ENCODE data around the gene KPNA5. TPM values are rescaled to one million over a fixed set of nuclear protein-coding genes. Genes with fewer than 3 reads are reported as not detected.
A peak's percentile ranks its signal among the peaks of the same experiment; 100 is the strongest.

The KPNA5 gene
- total and polyA plus RNA-seq, 2 of the 8 experiments (the other 6 are each of a cell fraction or from before 2014, with no cell fraction given): 2.0 to 9.7 TPM

- Histone ChIP-seq H2BK5ac (ENCODE audit: low read depth, low read length) (no peak overlapping the region), H3K79me2 (ENCODE audit: control insufficient read depth in 1 of 2, insufficient read depth in 2 of 2, low read length in 2 of 2) (peaks cover 0 to 58% of the 10 kb centered on the region in 2 experiments; a peak in 3 of 4 replicates), H3K4me3 (ENCODE audit: extremely low read depth in 1 of 4, insufficient read depth in 2 of 4, low read depth in 3 of 4, low read length in 4 of 4) (peak overlapping the region; percentile 83 to 100 (median 98); a peak in 7 of 8 replicates), H2BK15ac (ENCODE audit: low read length) (no peak overlapping the region), H3K27ac (ENCODE audit: low read depth, low read length) (no peak overlapping the region), H3K14ac (ENCODE audit: insufficient read length) (no peak overlapping the region), H4K20me1 (replicated peaks in 1 of 2; ENCODE audit: control insufficient read depth in 1 of 2, insufficient read depth in 2 of 2, low read length in 2 of 2) (no peaks in the 10 kb centered on the region), H2BK20ac (ENCODE audit: low read length) (no peak overlapping the region), H3K18ac (ENCODE audit: extremely low read depth, low read length) (no peak overlapping the region), H4K91ac (replicated peaks; ENCODE audit: insufficient read length, low read length) (no peak overlapping the region), H2BK12ac (ENCODE audit: low read depth, low read length) (no peak overlapping the region), H3K36me3 (ENCODE audit: control insufficient read depth in 2 of 4, insufficient read depth in 4 of 4, low read length in 3 of 4) (no peaks in the 10 kb centered on the region), H4K8ac (ENCODE audit: extremely low read depth, insufficient read depth, low read length) (no peak overlapping the region), H3K4me1 (replicated peaks in 1 of 4; ENCODE audit: control insufficient read depth in 3 of 4, insufficient read depth in 4 of 4, low read length in 3 of 4) (peaks cover 0 to 3% (median 1%) of the 10 kb centered on the region in 4 experiments; a peak in 2 of 7 replicates), H2AFZ (ENCODE audit: low read length) (no peak overlapping the region), H3K9me3 (ENCODE audit: insufficient read depth in 2 of 2, low read depth in 1 of 2, low read length in 1 of 2) (no peaks in the 10 kb centered on the region; a peak in 1 of 4 replicates), H3K4me2 (ENCODE audit: insufficient read depth in 1 of 2, low read depth in 2 of 2, low read length in 2 of 2) (peak overlapping the region; percentile 76 to 87), H3K56ac (replicated peaks; ENCODE audit: insufficient read length, low read depth, low read length) (no peak overlapping the region), H3K23me2 (ENCODE audit: low read depth, low read length) (0 out of 2 replicates have a peak, but pooled peaks cover 1% of the 10 kb centered on the region), H3K9ac (replicated peaks in 1 of 4; ENCODE audit: extremely low read depth in 1 of 4, low read depth in 3 of 4, low read length in 3 of 4) (no peak overlapping the region; a peak in 1 of 7 replicates), H4K5ac (ENCODE audit: insufficient read length, low read depth, low read length) (no peak overlapping the region), H3K79me1 (ENCODE audit: low read depth, low read length) (peaks cover 3% of the 10 kb centered on the region), H2BK120ac (replicated peaks; ENCODE audit: low read depth, low read length) (no peak overlapping the region), H3K4ac (replicated peaks; ENCODE audit: insufficient read length, low read depth, low read length) (no peak overlapping the region), H3K23ac (ENCODE audit: insufficient read length) (no peak overlapping the region), H3K27me3 (replicated peaks in 1 of 4; ENCODE audit: control insufficient read depth in 3 of 4, extremely low read depth in 1 of 4, insufficient read depth in 3 of 4, low read length in 3 of 4) (no peaks in the 10 kb centered on the region), H2AK5ac (ENCODE audit: low read depth, low read length) (no peak overlapping the region)
- TF ChIP-seq TEAD4 (IDR thresholded peaks at IDR 0.05; ENCODE audit: low read depth, low read length): no peak
- TF ChIP-seq HDAC2 (IDR thresholded peaks at IDR 0.05; ENCODE audit: borderline replicate concordance in 1 of 2, low read depth in 2 of 2, low read length in 2 of 2): no peak
- no peak for TF ChIP-seq CHD2 (IDR thresholded peaks at IDR 0.05; ENCODE audit: low read length)
- no peak for TF ChIP-seq BCL11A (IDR thresholded peaks at IDR 0.05; ENCODE audit: low read depth in 2 of 2, low read length in 2 of 2)
- no peak for TF ChIP-seq SIRT6 (IDR thresholded peaks at IDR 0.05; ENCODE audit: low read length)
- CTCF ChIA-PET (ENCODE audit: partially characterized antibody): interaction anchor here (0.8 to 1.6 kb wide), 2 partner anchors 14 to 16 kb away, joined by 4 to 5 read pairs; partner anchors contain the start of gene KPNA5
- WGBS, 2 experiments (ENCODE audit: extremely low coverage in 1 of 2, insufficient coverage in 1 of 2, insufficient read length in 1 of 2, insufficient replicate concordance in 2 of 2, low coverage in 1 of 2, low lambda C conversion rate in 2 of 2, missing lambda C conversion rate in 1 of 2): 51% methylated on average over 3 of the region's 3 CpGs; no CpG with 5 or more reads in 1 of the 2 experiments
- POLR2A ChIA-PET (ENCODE audit: partially characterized antibody): interaction anchor here (1.0 kb wide), 3 partner anchors 14 to 51 kb away, joined by 4 to 10 read pairs (median 5); partner anchors contain the start of genes KPNA5 and RSPH4A
- FAIRE-seq (no peak), DNase-seq (ENCODE audit: low read depth in 1 of 2, low spot score in 2 of 2) (no peak)
Observed at GRCh38 chr6:116667623-116668022, 13.4 kb upstream of the KPNA5 start.
